Measurements from ENCODE around the gene DNAJB2. TPM values are rescaled to one million over a fixed set of nuclear protein-coding genes. Genes with fewer than 3 reads are reported as not detected.

The DNAJB2 gene
- total RNA-seq, 1 experiment from 2014 or later: 43.1 TPM

Small RNAs within 50 kb of the gene (small RNA-seq; reads per million reads assigned to genes)
- gene MIR153-1: not detected

Other genes with a start within 250 kb of the DNAJB2 start
- gene CFAP65, start 237.8 kb upstream of the DNAJB2 start, total RNA-seq (2014; rRNA removed; shearing (Covaris generic)): not detected in 2 replicates
- gene IHH, start 218.4 kb upstream of the DNAJB2 start, total RNA-seq (2014; rRNA removed; shearing (Covaris generic)): 12.3 and 13.4 TPM in 2 replicates
- gene NHEJ1, start 118.6 kb upstream of the DNAJB2 start, total RNA-seq (2014; rRNA removed; shearing (Covaris generic)): 24.7 and 25.9 TPM in 2 replicates
- 5.9 and 9.9 TPM in 2 replicates for gene SLC23A3, start 109.3 kb upstream of the DNAJB2 start, total RNA-seq (2014; rRNA removed; shearing (Covaris generic))
- gene CNPPD1, start 102.4 kb upstream of the DNAJB2 start, total RNA-seq (2014; rRNA removed; shearing (Covaris generic)): 49.8 and 53.0 TPM in 2 replicates
- 78.5 and 83.9 TPM in 2 replicates for gene RETREG2, start 101.1 kb upstream of the DNAJB2 start, total RNA-seq (2014; rRNA removed; shearing (Covaris generic))
- 104 and 116 TPM in 2 replicates for gene ZFAND2B, start 72.6 kb upstream of the DNAJB2 start, total RNA-seq (2014; rRNA removed; shearing (Covaris generic))
- gene ABCB6, start 60.4 kb upstream of the DNAJB2 start, total RNA-seq (2014; rRNA removed; shearing (Covaris generic)): 33.6 and 39.9 TPM in 2 replicates
- gene ATG9A, start 49.7 kb upstream of the DNAJB2 start, total RNA-seq (2014; rRNA removed; shearing (Covaris generic)): 93.7 and 107 TPM in 2 replicates
- 41.0 and 43.4 TPM in 2 replicates for gene ANKZF1, start 49.6 kb upstream of the DNAJB2 start, total RNA-seq (2014; rRNA removed; shearing (Covaris generic))
- gene GLB1L, start 33.9 kb upstream of the DNAJB2 start, total RNA-seq (2014; rRNA removed; shearing (Covaris generic)): 5.5 and 10.0 TPM in 2 replicates
- gene STK16, start 33.9 kb upstream of the DNAJB2 start, total RNA-seq (2014; rRNA removed; shearing (Covaris generic)): 18.3 and 19.9 TPM in 2 replicates
- not detected in 2 replicates for gene TUBA4B, start 26.1 kb upstream of the DNAJB2 start, total RNA-seq (2014; rRNA removed; shearing (Covaris generic))
- gene TUBA4A, start 25.4 kb upstream of the DNAJB2 start, total RNA-seq (2014; rRNA removed; shearing (Covaris generic)): 93.8 and 97.4 TPM in 2 replicates
- not detected in 2 replicates for gene PTPRN, start 30.0 kb downstream of the DNAJB2 start, total RNA-seq (2014; rRNA removed; shearing (Covaris generic))
- not detected in 2 replicates for gene RESP18, start 53.4 kb downstream of the DNAJB2 start, total RNA-seq (2014; rRNA removed; shearing (Covaris generic))
- gene DNPEP, start 108.5 kb downstream of the DNAJB2 start, total RNA-seq (2014; rRNA removed; shearing (Covaris generic)): 155 and 158 TPM in 2 replicates
- 0.63 TPM in 1 of 2 replicates, not detected in the other for gene DES, start 139.0 kb downstream of the DNAJB2 start, total RNA-seq (2014; rRNA removed; shearing (Covaris generic))
- gene SPEG, start 155.5 kb downstream of the DNAJB2 start, total RNA-seq (2014; rRNA removed; shearing (Covaris generic)): 6.7 and 8.3 TPM in 2 replicates
- gene GMPPA, start 219.5 kb downstream of the DNAJB2 start, total RNA-seq (2014; rRNA removed; shearing (Covaris generic)): 68.2 and 84.5 TPM in 2 replicates
- 0.08 TPM in 1 of 2 replicates, not detected in the other for gene ASIC4, start 235.1 kb downstream of the DNAJB2 start, total RNA-seq (2014; rRNA removed; shearing (Covaris generic))

All from HT-29 (cell line).